ELF-1 (cell line): ENCODE measurements around the gene GDF10.

ENCODE experiments used
- DNase-seq: peaks from one replicate; pipeline ENCODE4 v3.0.0-alpha.2; 2016; ENCODE audit warnings: low read depth, low spot score

GDF10 gene

GRCh38 chr10:47269294-47269693, 30.7 kb upstream of the GDF10 start:
- no peak for DNase-seq

- DNase-seq = no peak
These were observed 23.9 kb upstream of the GDF10 start for GRCh38 chr10:47276071-47276470.

GRCh38 chr10:47276576-47277351, 23.2 kb upstream of the GDF10 start:
- DNase-seq = no peak

- no peak for DNase-seq
These were observed 22.4 kb upstream of the GDF10 start for GRCh38 chr10:47277352-47278151.

- DNase-seq = no peak
These were observed 21.9 kb upstream of the GDF10 start for GRCh38 chr10:47278152-47278473.

GRCh38 chr10:47278720-47279119, 21.3 kb upstream of the GDF10 start:
- no peak for DNase-seq

- DNase-seq = no peak
These were observed 20.7 kb upstream of the GDF10 start for GRCh38 chr10:47279276-47279675.

GRCh38 chr10:47282005-47282656, 17.9 kb upstream of the GDF10 start:
- no peak for DNase-seq

GRCh38 chr10:47282657-47283018, 17.4 kb upstream of the GDF10 start:
- DNase-seq = no peak

GRCh38 chr10:47283101-47283630, 16.8 kb upstream of the GDF10 start:
- no peak for DNase-seq

GRCh38 chr10:47283848-47284247, 16.1 kb upstream of the GDF10 start:
- no peak for DNase-seq

- no peak for DNase-seq
These were observed 14.4 kb upstream of the GDF10 start for GRCh38 chr10:47285381-47286115.

GRCh38 chr10:47286116-47286505, 13.9 kb upstream of the GDF10 start:
- DNase-seq = no peak

GRCh38 chr10:47286591-47287315, 13.2 kb upstream of the GDF10 start:
- DNase-seq = no peak

GRCh38 chr10:47287365-47287802, 12.6 kb upstream of the GDF10 start:
- peak; percentile 19 for DNase-seq

- DNase-seq = no peak
These were observed 12.2 kb upstream of the GDF10 start for GRCh38 chr10:47287805-47288204.

GRCh38 chr10:47288236-47288635, 11.8 kb upstream of the GDF10 start:
- DNase-seq = no peak

GRCh38 chr10:47288916-47289495, 11.0 kb upstream of the GDF10 start:
- no peak for DNase-seq

- no peak for DNase-seq
These were observed 10.1 kb upstream of the GDF10 start for GRCh38 chr10:47289921-47290320.

- DNase-seq = no peak
These were observed 9.7 kb upstream of the GDF10 start for GRCh38 chr10:47290338-47290737.

GRCh38 chr10:47291682-47292081, 8.3 kb upstream of the GDF10 start:
- DNase-seq = no peak
